ENCODE data around the gene ANXA3.

DNA sequence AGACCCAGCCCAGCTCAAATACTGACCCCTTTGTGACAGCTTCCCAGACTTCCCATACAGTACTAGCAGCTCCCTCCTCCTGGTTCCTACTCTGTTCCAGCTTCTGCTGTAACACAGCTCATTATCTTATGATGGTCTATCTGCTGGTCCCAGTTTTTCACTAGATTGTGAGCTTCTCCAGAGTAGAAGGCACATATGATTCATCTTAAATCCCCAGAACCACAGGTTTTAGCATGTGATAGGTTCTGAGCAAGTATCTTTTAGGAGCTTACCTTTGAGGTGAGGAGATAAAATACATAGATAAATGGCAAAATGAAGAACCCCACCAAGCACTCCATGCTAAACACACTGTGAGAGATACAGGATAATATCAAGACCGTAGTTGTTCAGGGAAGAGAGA, 27.6 kb upstream of the ANXA3 start:
- TF ChIP-seq EZH2phosphoT487 (IDR thresholded peaks at IDR 0.05) (no peak), EZH2 (IDR thresholded peaks at IDR 0.05) (no peak)
- TF ChIP-seq, protein P1, sequence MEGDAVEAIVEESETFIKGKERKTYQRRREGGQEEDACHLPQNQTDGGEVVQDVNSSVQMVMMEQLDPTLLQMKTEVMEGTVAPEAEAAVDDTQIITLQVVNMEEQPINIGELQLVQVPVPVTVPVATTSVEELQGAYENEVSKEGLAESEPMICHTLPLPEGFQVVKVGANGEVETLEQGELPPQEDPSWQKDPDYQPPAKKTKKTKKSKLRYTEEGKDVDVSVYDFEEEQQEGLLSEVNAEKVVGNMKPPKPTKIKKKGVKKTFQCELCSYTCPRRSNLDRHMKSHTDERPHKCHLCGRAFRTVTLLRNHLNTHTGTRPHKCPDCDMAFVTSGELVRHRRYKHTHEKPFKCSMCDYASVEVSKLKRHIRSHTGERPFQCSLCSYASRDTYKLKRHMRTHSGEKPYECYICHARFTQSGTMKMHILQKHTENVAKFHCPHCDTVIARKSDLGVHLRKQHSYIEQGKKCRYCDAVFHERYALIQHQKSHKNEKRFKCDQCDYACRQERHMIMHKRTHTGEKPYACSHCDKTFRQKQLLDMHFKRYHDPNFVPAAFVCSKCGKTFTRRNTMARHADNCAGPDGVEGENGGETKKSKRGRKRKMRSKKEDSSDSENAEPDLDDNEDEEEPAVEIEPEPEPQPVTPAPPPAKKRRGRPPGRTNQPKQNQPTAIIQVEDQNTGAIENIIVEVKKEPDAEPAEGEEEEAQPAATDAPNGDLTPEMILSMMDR (IDR thresholded peaks at IDR 0.05): no peak
